Karpas-422 (cell line): ENCODE results near the gene SAMD1. TPM values are rescaled to one million over a fixed set of nuclear protein-coding genes. Genes with fewer than 3 reads are reported as not detected.

Experiments used
- DNase-seq: peaks from one replicate; pipeline ENCODE4 v3.0.0-alpha.2; 2015
- H2AFZ ChIP-seq: fragments of 200-600 bp; sonication (generic); 2 replicates; pipeline ENCODE4 v1.6.1; 2014; ENCODE audit warnings: antibody characterized with exemption, low read length, mixed read lengths
- H3K27ac ChIP-seq: fragments of 200-600 bp; sonication (generic); 2 replicates; pipeline ENCODE4 v1.5.1; 2014; ENCODE audit warnings: mild to moderate bottlenecking, low read length, moderate library complexity
- H3K27me3 ChIP-seq: fragments of 200-600 bp; sonication (generic); 2 replicates; pipeline ENCODE4 v1.6.1; 2014; ENCODE audit warnings: low read length, mixed read lengths
- H3K36me3 ChIP-seq: fragments of 200-600 bp; sonication (generic); 2 replicates; pipeline ENCODE4 v1.6.1; 2014; ENCODE audit warnings: low read length, mixed read lengths; ENCODE audit not compliant: insufficient read depth
- H3K4me1 ChIP-seq: fragments of 200-600 bp; sonication (generic); 2 replicates; pipeline ENCODE4 v1.6.1; 2014; ENCODE audit warnings: mild to moderate bottlenecking, low read length, mixed read lengths
- H3K4me2 ChIP-seq: fragments of 200-600 bp; sonication (generic); 2 replicates; pipeline ENCODE4 v1.6.1; 2014; ENCODE audit warnings: low read length, low read depth, mild to moderate bottlenecking; ENCODE audit not compliant: poor library complexity, severe bottlenecking
- H3K4me3 ChIP-seq: fragments of 200-600 bp; sonication (generic); 2 replicates; pipeline ENCODE4 v1.5.1; 2014; ENCODE audit warnings: mild to moderate bottlenecking, antibody characterized with exemption, low read length, mixed read lengths
- H3K79me2 ChIP-seq: fragments of 200-600 bp; sonication (generic); 2 replicates; pipeline ENCODE4 v1.6.1; 2014; ENCODE audit warnings: mild to moderate bottlenecking, low read length, mixed read lengths
- H3K9ac ChIP-seq: fragments of 200-600 bp; sonication (generic); 2 replicates; pipeline ENCODE4 v1.6.0; 2014; ENCODE audit warnings: low read length
- H3K9me2 ChIP-seq: fragments of 200-600 bp; sonication (generic), shearing (Covaris generic); replicated peaks from 2 replicates; pipeline ENCODE4 v1.6.0; 2014; ENCODE audit warnings: mild to moderate bottlenecking, low read length, moderate library complexity; ENCODE audit not compliant: insufficient read depth
- H3K9me3 ChIP-seq: fragments of 300-700, 200-600 bp; sonication (generic); 2 replicates; pipeline ENCODE4 v1.6.1; 2014; ENCODE audit warnings: low read length, mixed read lengths
- H4K20me1 ChIP-seq: fragments of 200-600 bp; sonication (generic); 2 replicates; pipeline ENCODE4 v1.6.1; 2014; ENCODE audit warnings: mild to moderate bottlenecking, antibody characterized with exemption, low read length, low read depth; ENCODE audit not compliant: insufficient read depth
- total RNA-seq: library from RNA; depleted of rRNA; stranded (reverse); fragments of >200 nt; shearing (Covaris generic); gene quantifications from 2 replicates; pipeline ENCODE4 v1.2.3, GENCODE V29; 2014; ENCODE audit warnings: low replicate concordance

Gene SAMD1
- total RNA-seq, 1 experiment from 2014 or later, result 31.8 TPM

DNA sequence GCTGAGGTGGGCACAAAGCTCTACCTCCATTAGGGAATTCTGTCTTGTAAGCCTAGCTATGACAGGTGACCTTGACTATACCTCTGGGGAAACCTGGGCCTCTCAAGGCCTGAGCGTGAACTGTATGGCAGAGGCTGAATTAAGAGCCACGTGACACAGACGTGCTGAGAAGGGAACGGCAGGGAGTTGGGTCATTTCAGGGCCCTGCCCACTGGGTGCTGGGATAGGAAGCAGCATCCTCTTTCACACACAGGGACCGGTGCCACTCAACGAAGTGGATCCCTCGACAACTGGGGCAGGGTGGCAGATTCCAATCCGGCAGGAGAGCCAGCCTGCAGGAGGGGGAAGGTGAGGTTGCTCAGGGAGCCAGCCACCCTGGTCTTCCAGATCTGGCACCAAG is 36.6 kb upstream of the SAMD1 start:
- no peaks in the 10 kb centered on the region for H3K9me2 ChIP-seq
- peaks cover 7% of the 10 kb centered on the region for H3K79me2 ChIP-seq
- peaks cover 17% of the 10 kb centered on the region; the same call in 1 of the 2 replicates for H3K36me3 ChIP-seq
- H3K27ac ChIP-seq, result no peak overlapping the region
- no peaks in the 10 kb centered on the region for H3K9me3 ChIP-seq
- no peaks in the 10 kb centered on the region for H4K20me1 ChIP-seq
- no peak overlapping the region for H2AFZ ChIP-seq
- H3K9ac ChIP-seq, result no peak overlapping the region
- no peaks in the 10 kb centered on the region for H3K27me3 ChIP-seq
- no peak overlapping the region for H3K4me3 ChIP-seq
- DNase-seq, result no peak
- no peaks in the 10 kb centered on the region for H3K4me1 ChIP-seq
- no peak overlapping the region for H3K4me2 ChIP-seq

DNA sequence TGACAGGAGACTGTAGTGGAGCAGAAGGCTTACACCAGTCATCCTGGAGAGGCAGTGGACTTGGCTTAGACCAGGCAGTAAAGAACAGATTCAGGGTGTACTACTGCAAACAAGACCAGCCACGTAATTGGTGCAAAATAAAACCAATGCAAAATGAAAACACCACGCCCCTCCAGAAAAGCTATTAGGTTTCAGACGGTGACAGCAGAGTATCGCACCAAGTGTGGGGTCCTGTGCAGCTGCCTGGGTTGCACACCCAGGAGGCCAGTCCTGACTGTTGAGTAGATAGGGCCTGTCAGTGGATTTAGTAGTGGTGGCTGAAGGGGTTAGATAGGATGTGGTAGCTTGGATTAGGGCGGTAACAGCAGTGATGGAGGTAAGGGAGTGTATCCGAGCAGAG is 32.4 kb upstream of the SAMD1 start:
- Histone ChIP-seq H4K20me1 (no peaks in the 10 kb centered on the region), H3K4me2 (no peak overlapping the region), H3K36me3 (peaks cover 10% of the 10 kb centered on the region; the same call in 1 of the 2 replicates), H3K9me2 (no peaks in the 10 kb centered on the region), H3K27me3 (no peaks in the 10 kb centered on the region), H3K4me1 (peaks cover 8% of the 10 kb centered on the region), H2AFZ (no peak overlapping the region), H3K9me3 (no peaks in the 10 kb centered on the region), H3K27ac (no peak overlapping the region), H3K79me2 (no peaks in the 10 kb centered on the region), H3K9ac (no peak overlapping the region), H3K4me3 (no peak overlapping the region)
- peak; percentile 46 for DNase-seq

DNA sequence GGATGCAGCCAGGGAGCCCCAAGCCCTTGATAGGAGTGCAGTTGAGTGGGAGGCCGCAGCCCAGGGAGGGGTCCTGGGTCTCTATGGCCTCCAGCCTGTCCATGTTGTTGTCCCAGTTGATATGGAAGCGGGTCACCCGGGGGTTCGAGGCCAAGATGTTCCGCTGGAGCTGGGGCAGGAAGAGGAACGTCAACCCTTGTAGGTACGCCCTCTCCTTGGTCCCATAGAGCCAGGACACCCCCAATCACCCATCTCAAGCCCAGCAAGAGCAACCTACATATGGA is 29.9 kb upstream of the SAMD1 start:
- no peak overlapping the region for H3K27ac ChIP-seq
- H3K4me2 ChIP-seq, result no peak overlapping the region
- H3K4me1 ChIP-seq, result peaks cover 23% of the 10 kb centered on the region
- no peaks in the 10 kb centered on the region for H3K9me3 ChIP-seq
- H3K9ac ChIP-seq, result no peak overlapping the region
- H3K79me2 ChIP-seq, result peaks cover 18% of the 10 kb centered on the region
- H3K4me3 ChIP-seq, result no peak overlapping the region
- DNase-seq, result no peak
- no peak overlapping the region for H2AFZ ChIP-seq
- H3K9me2 ChIP-seq, result no peaks in the 10 kb centered on the region
- no peaks in the 10 kb centered on the region for H3K27me3 ChIP-seq
- H3K36me3 ChIP-seq, result peaks cover 6% of the 10 kb centered on the region; the same call in 1 of the 2 replicates
- 0 out of 2 replicates have a peak, but pooled peaks cover 4% of the 10 kb centered on the region for H4K20me1 ChIP-seq

DNA sequence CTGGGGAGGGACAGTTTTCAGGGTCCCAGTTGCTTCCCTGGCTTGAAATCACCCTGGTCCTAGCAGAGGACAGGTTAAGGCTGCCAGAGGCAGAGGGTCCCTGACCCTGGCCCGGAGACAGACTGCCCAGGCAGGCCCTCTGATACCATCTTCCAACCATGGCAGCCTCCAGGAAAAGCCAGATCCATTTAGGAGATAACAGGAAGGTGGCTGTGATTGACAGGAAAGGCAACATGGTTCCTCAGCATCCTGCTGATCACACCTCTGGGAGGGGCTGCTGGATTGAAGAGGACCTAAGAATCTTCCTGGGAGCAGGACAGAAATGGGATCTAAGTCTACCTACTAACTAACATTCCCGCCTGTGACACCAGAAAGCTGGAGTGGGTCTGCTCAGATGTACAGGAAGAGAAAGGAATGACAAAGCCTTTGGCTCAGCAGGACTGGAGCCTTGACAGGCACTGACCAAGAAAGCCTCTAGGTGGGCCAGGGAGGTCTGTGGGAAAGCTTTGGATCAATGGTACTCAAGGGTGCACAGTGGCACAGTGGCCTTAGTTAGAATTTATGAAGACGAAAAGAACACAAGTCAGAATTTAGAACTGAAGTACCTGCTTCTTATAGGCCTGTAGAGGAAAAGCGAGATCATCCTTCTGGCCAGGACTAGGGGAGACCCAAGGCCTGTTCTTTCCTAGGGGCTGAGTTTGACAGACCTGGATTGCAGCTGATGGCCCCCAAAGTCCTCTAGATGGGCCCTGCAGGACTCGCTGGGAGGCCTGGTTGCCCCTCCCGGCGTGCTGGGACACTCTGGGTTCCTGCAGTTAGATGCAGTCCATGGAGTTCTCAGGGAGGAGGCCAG is 29.3 kb upstream of the SAMD1 start:
- Histone ChIP-seq H3K9me3 (no peaks in the 10 kb centered on the region), H3K9ac (peak overlapping the region; percentile 21; the same call in 1 of the 2 replicates), H3K27ac (peak overlapping the region; percentile 10; the same call in 1 of the 2 replicates), H3K4me1 (peaks cover 29% of the 10 kb centered on the region), H4K20me1 (0 out of 2 replicates have a peak, but pooled peaks cover 4% of the 10 kb centered on the region), H3K4me2 (peak overlapping the region; percentile 90), H2AFZ (no peak overlapping the region), H3K4me3 (no peak overlapping the region), H3K9me2 (no peaks in the 10 kb centered on the region), H3K36me3 (peaks cover 6% of the 10 kb centered on the region; the same call in 1 of the 2 replicates), H3K79me2 (peaks cover 20% of the 10 kb centered on the region), H3K27me3 (no peaks in the 10 kb centered on the region)
- DNase-seq, result peak; percentile 41

DNA sequence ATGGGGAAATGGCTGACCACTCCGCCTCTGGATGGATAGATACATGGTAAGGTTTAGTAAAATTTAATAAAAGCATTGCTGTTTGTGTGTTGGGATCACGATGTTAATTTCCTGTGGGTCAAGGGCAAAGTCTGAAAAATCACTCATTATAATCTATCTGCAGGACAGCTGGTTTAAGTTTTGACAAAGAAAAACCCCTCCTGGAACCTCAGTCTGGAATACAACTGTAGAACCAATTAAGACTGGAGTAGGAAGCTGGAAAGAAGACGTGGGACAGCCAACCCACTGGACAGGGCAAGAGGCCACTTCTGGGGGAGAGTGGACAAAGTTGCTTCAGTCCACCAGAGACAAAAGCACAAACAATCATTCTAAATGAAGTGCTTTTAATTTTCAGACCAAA is 28.6 kb upstream of the SAMD1 start:
- Histone ChIP-seq H3K27me3 (no peaks in the 10 kb centered on the region), H3K36me3 (no peaks in the 10 kb centered on the region; the same call in 1 of the 2 replicates), H3K9ac (peak overlapping the region; percentile 84), H3K4me1 (peaks cover 29% of the 10 kb centered on the region), H3K9me3 (no peaks in the 10 kb centered on the region), H4K20me1 (0 out of 2 replicates have a peak, but pooled peaks cover 4% of the 10 kb centered on the region), H3K27ac (peak overlapping the region; percentile 10; the same call in 1 of the 2 replicates), H3K4me3 (peak overlapping the region; percentile 86; the same call in 1 of the 2 replicates), H3K79me2 (peaks cover 21% of the 10 kb centered on the region), H3K4me2 (peak overlapping the region; percentile 90), H2AFZ (no peak overlapping the region), H3K9me2 (no peaks in the 10 kb centered on the region)
- no peak for DNase-seq

DNA sequence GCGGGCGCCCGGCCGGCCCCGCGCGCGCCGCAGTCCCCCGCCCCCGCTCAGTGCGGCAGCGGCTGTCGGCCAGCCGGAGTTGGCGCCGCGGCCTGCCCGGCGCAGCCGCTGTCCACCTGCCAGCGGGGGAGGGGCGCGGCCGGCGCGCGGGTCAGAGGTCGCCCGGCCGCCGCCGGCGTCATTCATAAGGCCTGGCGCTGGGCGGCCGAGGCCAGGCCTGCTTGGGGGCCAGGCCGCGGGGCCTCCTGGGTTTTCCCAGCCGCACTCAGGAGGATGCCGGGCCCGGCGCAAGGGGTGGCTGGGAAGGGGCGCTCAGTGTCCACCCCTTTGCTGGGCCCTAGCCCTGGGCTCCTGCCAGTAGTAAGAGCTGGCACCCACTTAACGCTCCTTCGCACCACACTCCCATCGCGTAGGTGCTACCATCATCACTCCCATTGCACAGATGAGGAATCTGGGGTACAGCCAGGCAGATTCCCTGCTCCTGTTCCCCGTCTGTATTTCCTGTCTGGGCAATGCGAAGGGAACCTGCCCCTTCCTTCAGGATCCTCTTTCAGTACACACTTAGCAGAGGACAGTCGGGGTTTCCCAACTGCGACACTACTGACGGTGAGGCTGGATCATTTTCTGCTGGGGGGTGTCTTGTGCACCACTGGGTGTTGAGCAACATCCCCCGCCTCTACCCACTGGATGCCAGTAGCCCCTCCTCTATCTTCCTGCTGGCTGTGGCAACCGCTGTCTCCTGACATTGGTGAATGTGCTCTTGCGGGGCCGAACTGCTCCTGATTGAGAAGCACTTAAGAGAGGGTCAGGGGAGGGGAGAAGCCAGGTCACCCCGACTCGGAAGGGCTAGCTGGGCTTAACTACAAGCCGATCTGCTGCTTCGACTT is 27.9 kb upstream of the SAMD1 start:
- Histone ChIP-seq H3K9ac (peak overlapping the region; percentile 84), H3K27me3 (no peaks in the 10 kb centered on the region), H3K9me3 (no peaks in the 10 kb centered on the region), H2AFZ (no peak overlapping the region), H4K20me1 (0 out of 2 replicates have a peak, but pooled peaks cover 4% of the 10 kb centered on the region), H3K4me2 (peak overlapping the region; percentile 90), H3K27ac (no peak overlapping the region), H3K79me2 (peaks cover 28% of the 10 kb centered on the region), H3K36me3 (no peaks in the 10 kb centered on the region; the same call in 1 of the 2 replicates), H3K4me1 (peaks cover 35% of the 10 kb centered on the region), H3K9me2 (no peaks in the 10 kb centered on the region), H3K4me3 (peak overlapping the region; percentile 86)
- DNase-seq, result peak; percentile 50

DNA sequence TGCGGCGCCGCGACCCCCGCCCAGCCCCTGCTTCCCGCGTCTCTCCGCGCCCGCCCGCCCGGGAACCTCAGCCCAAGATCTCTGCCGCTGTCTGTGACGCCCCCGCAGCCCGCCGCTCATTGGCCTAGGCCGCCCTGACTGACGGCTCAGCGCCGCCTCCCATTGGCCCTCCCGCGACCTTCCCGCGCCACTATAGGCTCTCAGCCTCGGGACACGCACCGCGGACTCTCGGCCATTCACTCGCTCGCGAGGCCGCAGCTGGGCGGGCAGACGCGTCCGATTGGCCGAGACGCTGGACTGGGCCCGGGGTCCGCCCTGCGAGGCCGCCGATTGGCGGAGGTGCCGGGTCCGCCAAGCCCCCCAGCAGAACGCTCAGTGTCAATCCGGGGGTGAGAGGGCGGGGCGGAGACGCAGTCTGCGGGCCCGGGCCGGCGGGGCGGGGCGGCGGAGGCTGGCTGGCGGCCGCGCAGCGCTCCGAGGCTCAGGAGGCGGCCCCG is 27.2 kb upstream of the SAMD1 start, which contains the start of gene PRKACA:
PRKACA (minus strand) TSS at position 95 of the 497 bp plus-strand sequence. CDS start 215 bp downstream, outside the sequence.
- no peak within 1 kb of the TSS for H2AFZ ChIP-seq
- H3K4me1 ChIP-seq, result peaks cover 40% of the 10 kb centered on the region
- H3K9ac ChIP-seq, result peak within 1 kb of the TSS; percentile 89

More for the DNA sequence above, 27.2 kb upstream of the SAMD1 start, which contains the start of gene PRKACA:
- Histone ChIP-seq H3K36me3 (no peaks in the 10 kb centered on the region; the same call in 1 of the 2 replicates), H3K4me3 (peak within 1 kb of the TSS; percentile 96), H3K9me2 (no peaks in the 10 kb centered on the region), H3K27ac (no peak within 1 kb of the TSS), H3K79me2 (peaks cover 35% of the 10 kb centered on the region), H3K27me3 (no peaks in the 10 kb centered on the region), H4K20me1 (0 out of 2 replicates have a peak, but pooled peaks cover 4% of the 10 kb centered on the region), H3K4me2 (peak within 1 kb of the TSS; percentile 96), H3K9me3 (no peaks in the 10 kb centered on the region)
- peak; percentile 99 for DNase-seq
